ENCODE measurements around the gene MKLN1.

- TF ChIP-seq EP300 (IDR thresholded peaks at IDR 0.05; ENCODE audit: borderline replicate concordance in 1 of 2, low read depth in 1 of 2, low read length in 1 of 2) (no peak), CTCF (IDR thresholded peaks at IDR 0.05) (no peak), REST (IDR thresholded peaks at IDR 0.05; ENCODE audit: low read depth, low read length) (no peak), USF2 (IDR thresholded peaks at IDR 0.05; ENCODE audit: borderline replicate concordance, low read depth, low read length) (no peak), RXRA (IDR thresholded peaks at IDR 0.05; ENCODE audit: borderline replicate concordance, low read depth) (no peak)
- TF ChIP-seq, protein P1, sequence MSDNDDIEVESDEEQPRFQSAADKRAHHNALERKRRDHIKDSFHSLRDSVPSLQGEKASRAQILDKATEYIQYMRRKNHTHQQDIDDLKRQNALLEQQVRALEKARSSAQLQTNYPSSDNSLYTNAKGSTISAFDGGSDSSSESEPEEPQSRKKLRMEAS (IDR thresholded peaks at IDR 0.05; ENCODE audit: low read depth): no peak
- TF ChIP-seq, protein P2, sequence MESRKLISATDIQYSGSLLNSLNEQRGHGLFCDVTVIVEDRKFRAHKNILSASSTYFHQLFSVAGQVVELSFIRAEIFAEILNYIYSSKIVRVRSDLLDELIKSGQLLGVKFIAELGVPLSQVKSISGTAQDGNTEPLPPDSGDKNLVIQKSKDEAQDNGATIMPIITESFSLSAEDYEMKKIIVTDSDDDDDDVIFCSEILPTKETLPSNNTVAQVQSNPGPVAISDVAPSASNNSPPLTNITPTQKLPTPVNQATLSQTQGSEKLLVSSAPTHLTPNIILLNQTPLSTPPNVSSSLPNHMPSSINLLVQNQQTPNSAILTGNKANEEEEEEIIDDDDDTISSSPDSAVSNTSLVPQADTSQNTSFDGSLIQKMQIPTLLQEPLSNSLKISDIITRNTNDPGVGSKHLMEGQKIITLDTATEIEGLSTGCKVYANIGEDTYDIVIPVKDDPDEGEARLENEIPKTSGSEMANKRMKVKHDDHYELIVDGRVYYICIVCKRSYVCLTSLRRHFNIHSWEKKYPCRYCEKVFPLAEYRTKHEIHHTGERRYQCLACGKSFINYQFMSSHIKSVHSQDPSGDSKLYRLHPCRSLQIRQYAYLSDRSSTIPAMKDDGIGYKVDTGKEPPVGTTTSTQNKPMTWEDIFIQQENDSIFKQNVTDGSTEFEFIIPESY (IDR thresholded peaks at IDR 0.05; ENCODE audit: borderline replicate concordance, low read depth): no peak
Measured at GRCh38 chr7:131503639-131504038, 176.0 kb downstream of the MKLN1 start.

All from SK-N-SH (cell line).